T-helper 1 cell (primary cell): ENCODE data around the gene MEG3.

Source experiments
- DNase-seq, 5 donors: peaks; one replicate each; pipeline ENCODE4 v3.0.0-alpha.2; 2012 to 2020

The MEG3 gene

DNA sequence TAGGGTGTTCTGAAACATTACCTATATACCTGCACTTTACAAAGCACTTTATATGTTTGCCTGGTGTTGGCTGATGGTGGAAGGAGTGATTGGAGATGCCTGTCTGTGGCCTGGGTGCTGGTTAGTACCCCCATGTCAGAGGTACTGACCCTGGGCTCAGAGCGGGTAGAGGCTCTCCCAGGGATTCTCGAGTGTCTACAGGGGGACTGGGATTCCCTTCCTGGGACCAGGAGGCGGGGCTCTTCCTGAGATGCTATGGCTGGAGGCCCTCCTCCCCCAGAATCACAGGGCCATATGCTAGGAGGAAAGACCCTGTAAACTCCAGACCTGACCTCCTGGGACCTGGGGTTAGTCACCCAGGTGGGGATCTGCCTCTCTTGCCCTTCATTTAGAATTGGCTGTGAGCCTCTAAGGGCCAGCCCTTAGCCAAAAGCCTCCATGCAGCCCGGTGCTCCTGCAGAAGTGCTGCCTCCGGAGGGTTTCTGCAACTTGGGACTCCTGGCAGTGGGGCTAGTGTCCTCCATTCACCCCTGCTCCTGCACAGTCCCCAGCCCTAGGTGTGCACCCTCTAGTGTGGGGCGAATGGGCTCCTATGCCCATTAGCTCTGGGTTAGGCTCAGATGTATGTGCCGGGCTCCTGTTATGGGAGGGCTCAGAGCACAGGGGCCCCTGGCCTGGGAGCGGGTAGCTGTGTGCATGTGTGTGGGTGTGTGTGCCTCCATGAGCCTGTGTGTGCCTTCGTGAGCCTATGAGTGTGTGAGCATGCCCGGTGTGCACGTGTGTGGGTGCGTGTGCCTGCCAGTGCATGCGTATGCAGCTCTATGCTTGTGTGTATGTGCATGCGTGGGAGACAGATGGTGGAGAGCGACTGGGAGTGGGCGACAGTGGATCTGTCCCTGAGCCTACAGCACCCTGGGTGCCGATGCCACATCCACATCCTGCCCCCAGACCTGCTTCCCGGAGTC, 41.0 kb downstream of the MEG3 start:
- no peak for DNase-seq

DNA sequence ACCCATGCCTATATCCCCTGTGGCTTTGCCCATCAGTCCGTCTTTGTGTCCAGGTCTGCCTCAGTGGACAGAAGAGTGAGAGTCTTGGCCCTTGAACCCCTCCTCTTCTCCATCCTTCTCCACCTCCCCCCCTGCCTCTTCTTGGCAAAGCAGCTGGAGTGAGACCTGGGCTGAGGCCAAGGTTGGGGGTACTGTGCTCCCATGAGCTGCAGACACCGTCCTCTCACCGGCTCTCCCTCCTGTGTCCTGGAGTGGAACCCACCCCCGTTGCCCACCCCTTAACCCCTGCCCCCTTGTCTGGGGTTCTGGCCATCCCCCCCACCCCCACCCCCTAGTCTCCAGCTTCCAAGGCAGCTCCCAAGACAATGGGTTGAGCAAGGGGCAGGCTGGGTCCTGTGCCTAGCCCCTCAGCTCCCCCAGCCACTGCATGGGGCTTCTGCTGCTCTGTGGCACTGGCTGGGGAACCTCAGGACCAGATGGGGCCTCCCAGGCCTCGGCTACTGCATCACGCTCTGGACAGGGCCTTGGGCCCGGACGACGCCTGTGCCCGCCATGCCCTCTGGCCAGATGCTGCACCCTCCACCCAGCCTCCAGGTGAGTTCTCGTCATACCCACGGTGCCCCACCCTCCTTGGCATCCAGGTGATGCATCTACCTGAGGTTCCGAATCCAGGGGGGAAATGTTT, 41.9 kb downstream of the MEG3 start:
- DNase-seq = no peak

DNA sequence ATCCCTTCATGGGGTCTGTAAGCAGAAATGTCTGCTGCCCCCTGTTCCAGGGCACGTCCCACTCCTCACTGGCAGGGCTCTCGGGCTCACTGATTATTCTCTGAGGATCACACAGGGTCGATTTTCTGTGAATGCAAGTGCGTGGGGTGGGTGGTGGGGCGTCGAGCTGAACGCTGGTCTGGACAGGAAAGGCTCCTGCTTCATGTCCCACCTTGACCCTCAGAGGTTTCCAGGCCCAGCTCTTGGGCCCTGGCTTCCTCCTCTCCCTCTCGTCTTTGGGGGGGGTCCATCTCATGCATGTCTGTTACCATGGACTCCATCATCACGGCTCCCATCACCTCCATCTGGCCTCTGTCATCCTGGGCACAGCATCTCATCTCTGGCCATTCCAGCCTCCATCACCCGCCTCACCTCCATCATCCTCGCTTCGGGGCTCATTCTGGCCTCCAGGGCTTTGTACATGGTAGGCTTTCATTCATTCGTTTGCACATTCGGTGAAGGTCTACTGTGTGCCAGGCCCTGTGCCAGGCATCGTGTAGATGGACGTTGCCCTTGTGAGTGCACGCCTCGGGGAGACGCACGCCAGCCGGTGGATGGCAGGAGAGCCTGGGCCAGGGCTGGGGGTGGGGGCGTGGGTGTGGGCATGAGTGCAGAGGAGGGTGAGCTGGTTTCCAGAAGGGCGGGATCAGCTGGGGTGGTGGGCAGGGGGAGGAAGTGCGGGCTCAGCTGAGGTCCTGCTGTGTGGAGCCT, 42.9 kb downstream of the MEG3 start:
- no peak for DNase-seq

DNA sequence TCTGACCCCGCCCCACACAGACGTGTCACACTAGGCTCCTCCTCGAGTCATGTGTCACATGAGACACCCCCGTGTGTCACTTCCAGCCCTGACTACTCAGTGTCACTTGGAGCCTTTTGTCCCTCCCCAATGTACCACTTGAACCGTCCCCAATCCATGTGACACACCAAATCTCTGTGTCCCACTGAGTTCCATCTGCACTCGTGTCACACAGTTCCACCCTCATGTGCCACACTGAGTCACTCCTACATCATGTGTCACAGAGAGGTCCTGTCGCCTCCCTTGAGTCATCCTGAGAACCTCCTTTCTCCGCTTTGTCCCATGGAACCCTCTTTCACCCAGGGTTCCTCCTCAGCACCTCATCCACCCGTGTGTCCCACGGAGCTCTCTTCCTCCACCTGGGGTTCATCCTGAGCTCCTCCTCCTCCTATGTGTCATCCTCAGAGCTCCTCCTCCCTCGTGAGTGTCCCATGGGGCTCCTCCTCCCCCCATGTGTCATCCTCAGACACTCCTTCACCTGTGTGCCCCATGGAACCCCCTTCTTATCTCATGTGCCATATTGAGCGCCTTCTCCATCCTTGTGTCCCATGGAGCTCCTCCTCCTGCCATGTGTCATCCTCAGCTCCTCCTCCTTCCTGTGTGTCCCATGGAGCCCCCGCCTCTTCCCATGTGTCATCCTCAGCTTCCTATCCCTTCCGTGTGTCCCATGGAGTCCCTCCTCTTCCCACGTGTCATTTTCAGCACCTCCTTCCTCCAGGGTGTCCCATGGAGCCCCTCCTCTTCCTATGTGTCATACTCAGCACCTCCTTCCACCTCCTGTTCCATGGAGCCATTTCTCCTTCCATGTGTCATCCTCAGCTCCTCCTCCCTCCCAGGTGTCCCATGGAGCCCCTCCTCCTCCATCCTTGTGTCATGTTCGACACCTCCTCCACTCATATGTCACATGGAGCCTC, 45.6 kb downstream of the MEG3 start:
- DNase-seq = no peak

DNA sequence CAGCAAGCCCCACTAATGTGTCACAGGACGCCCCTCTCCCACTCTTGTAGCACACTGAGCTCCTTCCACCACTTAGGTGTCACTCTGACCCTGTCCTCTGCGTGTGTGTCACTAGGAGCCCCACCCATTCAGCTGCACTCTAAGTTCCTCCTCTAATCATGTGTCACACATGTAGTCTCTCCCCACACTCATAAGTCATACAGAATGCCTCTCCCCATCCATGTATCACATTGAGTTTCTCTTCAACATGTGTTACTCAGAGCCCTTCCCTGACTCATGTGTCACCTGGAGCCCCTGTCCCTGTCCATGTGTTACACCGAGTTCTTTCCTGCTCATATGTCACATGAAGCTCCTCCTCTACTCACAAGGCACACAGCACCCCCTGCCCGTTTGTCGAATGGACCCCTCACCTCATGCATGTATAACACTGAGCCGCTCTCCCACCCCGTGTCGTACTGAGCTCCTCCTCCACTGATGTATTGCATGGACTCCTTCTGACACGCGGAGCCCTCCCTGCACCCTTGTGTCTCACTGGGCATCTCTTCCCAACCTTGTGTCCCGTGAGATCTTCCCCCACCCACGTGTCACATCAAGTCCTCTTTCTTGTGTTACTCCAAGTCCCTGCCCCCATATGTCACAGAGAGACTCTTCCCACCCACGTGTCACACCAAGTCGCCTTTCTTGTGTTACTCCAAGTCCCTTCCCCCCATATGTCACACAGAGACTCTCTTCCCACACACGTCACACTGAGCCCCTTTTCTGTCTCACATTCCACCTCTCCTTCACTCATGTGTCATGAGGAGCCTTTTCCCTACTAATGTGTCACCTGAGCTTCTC, 46.6 kb downstream of the MEG3 start:
- DNase-seq = no peak

DNA sequence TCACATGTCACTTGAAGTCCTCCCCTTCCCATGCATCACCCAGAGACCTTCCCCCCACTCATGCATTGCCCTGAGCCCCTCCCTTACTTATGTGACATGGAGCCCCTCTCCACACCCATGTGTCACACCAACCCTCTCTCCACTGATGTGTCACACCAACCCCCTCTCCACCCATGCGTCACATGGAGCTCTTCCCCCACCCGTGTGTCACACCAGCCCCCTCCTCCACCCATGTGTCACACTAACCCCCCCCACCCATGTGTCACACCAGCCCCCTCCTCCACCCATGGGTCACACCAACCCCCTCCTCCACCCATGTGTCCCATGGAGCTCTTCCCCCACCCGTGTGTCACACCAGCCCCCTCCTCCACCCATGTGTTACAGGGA, 47.2 kb downstream of the MEG3 start:
- DNase-seq = no peak

DNA sequence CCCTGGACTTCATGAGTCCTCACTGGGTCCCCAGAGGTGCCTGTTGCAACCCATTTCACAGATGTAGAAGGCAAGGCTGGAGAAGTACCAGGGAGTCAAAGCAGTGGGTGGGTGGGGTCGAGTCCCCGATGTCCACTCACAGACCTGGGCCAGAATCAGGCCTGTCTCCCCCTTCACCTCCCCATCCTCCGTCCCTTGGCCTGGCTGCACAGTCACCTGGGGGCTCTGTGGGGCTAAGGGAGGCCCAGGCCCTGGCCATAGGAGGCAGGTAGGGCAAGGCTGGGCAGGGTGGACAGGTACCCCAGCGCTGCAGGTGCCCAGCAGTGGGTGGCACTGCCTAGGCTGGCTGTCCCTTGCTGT, 48.1 kb downstream of the MEG3 start:
- DNase-seq = no peak

DNA sequence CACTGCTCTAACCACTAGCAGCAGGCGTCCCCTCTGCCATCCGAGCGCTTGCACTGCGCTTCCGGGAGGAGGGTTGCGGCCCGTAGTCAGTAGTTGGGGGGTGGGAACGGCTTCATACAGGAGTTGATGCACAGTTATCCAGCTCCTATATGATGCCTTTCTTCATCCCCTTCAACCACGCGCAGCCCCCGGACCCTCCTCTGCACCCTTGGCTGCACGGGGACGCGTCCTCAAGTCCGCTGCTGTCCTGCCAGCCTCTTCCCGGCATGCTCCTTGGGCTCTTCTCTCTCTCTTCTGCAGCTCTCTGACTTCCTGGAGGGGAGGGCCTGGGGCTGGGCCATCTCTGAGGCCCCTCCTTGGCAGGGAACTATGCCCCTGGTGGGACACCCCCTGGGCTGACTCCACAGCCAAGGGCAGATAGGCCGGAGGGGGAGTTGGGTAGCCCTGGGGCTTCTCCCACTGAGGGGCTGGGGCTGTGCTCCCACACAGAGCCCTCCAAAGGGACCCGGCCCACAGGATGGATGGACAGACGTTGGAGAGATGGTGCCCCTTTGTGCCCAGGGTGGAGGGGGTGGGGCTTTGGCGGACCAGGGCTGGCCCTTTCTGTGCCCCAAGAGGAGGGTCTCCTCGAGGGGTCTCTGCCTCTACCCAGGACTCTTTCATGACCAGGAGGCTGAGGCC, 48.6 kb downstream of the MEG3 start:
- peak in 1 of 5 donors; percentile 2 for DNase-seq

DNA sequence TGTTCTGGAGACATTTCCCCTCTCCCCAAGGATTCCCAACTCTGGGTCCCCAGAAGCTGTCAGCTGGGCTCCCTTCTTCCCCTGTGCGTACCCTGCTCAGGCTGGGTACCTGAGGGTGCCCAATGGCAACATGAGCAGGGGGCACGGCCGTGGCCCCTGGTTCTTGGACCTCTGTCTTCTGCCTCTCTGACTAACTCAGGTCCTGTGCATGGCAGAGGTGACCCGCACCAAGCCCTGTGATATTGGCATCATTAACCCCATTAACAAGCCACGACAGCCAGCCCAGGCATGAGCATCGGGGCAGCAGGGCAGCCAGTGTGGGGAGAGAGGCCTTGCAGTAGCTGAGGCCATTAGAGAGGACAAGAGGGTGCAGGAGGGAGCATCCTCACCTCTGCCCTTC, 49.2 kb downstream of the MEG3 start:
- no peak for DNase-seq

DNA sequence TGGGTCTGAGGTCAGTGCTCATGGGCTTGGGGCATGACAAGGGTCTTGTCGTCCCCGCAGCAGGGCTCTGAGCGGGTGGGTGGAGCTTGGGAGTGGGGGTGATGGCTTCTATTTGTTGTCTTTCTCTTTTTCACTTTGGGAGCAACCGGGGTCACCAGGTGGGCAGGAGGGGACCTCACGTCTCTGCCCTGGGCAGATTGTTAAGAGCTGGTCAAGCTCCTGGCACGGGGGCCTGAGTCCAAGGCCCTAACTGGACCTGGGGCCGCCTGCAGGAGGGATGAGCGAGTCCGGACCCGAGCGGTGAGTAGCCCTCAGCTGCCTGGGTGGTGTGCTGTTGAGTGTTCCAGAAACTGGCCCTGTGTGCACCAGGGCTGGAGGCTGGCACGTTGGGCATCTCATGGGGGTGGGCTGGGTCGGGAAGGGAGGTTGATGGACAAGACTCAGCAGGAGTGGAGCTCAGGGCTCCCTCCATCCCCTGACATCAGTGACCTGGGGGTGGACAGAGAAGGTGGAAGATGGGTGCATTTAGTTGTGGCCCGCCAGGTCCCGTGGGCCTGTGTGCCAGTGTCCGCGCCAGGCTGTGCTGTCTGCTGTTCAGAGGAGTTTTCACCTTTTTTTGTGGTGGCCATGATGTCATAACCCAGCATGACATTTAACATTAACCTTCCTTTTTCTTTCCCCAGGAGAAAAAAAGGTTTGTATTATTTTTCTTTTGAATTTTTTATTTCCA, 50.1 kb downstream of the MEG3 start:
- no peak for DNase-seq

DNA sequence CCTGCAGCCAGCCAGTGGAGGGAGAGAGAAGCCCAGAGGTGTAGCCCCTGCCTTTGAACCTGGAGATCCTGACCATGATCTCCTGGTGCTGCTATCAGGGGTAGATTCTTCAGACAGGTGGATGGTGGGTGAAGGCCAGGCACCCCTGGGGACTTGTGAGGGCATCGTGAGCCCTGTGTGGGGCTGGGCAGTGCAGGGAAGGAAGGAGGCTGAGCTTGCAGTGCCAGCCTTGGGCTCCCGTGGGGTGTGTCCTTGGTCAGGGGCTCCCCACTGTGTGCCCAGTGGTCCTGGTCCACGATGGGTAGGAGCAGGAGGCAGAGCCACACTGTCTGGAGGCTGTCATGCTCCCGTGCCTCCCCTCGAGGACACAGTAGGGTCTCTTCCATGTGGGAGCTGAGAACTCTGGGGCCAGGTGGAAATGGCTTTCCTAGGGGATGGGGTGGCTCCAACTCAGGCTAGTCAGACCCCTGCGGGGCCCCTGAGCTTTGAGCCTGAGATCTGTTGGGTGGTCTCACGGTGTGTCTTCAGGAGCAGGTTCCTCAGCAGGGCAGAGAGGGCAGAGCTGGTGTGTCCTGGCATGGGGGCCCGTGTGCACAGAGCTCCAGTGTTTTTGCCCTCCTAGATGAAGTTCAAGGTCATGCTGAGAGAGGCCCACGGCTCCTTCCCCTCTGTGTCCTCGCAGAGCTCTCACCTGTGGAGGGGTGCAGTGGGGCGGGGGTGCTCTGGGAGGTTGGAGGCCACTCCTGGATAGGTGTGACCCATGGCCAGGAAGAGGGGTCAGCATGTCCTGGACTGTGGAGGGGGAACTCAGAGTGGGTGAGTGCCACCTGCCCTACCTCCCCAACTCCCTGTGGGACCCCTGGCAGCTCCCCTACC, 52.6 kb downstream of the MEG3 start:
- no peak for DNase-seq

DNA sequence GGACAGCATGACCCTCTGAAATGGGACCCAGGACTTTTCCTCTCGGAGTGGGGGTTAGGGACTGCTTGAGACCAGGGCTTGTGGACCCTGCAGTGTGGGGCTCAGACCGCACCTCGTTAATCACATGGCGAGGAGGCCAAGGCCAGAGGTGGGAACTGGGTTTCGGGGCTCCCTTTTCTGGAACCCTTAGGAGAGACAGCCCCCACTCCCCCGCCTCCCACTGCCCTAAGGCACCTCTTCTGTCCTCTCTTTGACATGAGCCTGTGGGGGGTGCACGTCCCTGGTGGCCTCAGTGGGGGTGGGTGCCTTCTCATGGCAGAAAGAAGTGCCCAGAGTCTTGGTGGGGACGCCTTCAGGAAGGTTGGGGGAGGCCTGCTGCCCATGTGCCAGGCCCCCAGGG, 53.3 kb downstream of the MEG3 start:
- DNase-seq = no peak

DNA sequence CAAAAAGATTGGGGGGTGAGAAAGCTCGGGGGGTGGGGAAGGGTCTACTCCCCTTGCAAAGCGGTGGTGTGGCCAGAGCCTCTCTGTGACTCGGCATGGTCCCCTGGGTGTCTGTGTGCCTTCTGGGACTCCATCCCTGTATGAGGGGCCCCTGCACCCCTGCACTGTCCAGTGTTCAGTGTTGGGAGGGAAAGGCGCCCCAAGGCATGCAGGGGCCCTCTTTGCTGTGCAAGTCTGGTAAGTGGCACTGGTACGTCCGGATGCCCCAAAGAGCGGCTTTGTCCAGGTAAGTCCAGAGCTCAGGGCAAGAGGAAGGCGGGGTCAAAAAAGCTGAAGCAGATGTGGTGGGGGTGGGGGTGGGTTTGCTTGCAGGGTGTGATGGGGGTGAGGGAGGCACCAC, 53.9 kb downstream of the MEG3 start:
- DNase-seq = no peak

DNA sequence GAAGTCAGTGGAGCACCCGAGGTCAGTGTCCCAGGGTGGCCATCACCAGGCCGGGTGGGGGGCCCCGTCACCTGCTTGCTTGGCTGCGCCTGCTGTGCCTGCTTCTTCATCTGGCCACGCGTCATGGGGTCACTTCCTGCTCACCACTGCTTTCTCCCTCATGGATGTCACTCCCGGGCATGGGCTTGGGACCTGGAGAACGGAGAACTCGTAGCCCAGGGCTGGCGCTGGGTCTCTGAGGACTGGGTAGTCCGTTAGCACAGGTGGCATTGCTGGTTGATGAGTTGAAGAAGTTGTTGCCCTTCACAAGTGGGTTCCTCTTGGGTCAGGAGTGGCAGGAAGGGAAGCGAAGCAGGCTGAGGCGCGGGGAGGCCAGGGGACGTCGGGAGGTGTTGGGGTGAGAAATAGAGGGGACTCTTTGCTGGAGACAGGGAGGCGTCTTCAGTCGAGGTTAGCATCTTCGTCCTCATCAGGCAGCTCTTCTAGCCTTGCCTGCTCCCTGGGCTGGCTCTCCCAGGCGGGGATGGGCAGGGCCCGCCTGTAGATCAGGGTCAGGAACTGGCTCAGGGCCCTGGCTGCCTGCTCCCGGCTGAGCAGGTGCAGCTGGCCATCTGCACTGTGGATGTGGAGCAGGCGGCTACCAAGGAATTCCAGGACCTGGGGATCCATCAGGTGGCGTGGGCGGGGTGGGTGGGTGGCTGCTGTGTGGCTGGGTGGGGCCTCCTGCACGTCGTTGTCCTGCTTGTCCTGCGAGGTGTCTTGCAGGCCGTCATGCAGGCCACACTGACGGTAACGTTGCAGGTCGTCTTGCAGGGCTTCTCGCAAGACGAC, 54.6 kb downstream of the MEG3 start:
- no peak for DNase-seq

DNA sequence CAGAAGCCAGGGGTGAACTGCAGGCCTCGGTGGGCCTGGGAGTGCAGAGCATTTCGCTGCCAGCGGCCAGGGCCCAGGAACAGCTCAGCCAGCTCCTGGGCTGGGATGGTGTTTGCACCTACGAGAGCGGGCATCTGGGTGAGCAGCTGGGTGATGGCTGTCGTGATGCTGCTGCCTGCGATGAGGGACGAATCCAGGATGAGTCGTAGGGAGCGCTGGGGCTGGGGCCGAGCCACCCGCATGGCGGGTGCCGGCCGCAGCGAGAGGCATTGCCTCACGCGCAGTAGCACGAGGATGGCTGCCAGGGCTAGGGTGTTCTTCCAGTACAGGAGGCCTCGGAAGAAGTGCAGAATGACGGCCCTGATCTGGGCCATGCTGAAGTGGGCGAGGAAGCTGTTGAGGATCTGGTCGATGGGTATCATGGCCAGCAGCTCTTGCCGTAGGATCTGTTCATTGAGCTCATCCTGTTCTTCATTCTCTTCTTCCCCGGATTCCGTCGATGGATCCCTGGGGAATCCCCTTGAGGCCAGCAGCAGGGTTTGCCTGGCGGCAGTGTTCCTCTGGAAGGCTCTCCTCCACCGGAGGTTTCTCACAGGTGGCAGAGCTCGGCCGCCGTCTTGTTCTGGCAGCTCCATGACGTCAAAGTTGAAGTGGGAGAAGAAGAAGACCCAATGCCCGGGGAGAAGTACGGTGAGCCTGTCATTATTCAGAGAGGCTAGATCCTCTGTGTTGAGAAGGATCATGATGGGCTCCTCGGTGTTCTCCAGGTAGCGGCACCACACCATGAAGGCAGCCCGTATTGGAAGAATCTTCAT, 55.5 kb downstream of the MEG3 start:
- no peak for DNase-seq

DNA sequence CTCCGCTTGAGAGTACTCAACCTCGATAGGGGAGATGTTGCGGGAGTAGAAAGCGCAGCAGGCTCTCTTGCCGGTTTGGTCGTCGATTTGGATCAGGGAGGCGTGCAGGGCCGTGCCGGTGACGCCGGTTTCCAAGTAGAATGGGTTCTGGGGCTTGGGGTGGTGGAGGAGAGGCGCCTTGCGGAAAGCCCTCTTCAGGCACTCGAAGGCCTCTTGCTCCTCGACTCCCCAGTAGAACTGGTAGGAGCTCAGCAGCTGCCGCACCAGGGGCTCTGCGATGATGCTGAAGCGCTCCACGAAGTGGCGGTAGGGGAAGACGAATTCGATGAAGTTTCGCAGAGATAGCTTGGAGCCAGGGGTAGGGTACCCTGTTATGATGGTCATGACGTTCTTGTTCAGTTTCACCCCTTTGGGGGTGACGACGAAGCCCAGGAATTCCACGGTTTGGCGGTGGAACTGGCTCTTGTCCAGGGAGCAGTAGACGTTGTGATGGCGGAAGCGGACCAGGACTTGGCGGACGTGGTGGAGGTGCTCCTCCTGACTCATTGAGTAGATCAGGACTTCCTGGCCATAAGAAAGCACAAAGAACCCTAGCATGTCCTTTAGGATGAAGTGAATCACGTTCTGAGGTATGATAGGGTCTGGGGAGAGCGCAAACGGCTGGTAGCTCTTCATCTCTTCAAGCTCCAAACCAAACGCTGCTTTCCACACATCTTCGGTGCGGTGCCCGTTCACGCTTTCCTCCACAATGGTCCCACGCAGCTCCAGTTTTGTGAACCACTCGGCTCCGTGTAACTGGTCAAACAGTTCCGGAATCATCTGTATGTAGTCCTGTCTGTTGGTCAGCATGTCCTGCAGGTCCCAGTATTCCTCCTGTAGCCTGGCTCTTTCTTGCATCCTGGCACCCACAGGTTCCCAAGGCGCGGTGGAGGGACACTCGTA, 56.4 kb downstream of the MEG3 start:
- DNase-seq = no peak
